GM21390 (cell line): ENCODE data around the gene PTPN2.
A peak's percentile ranks its signal among the peaks of the same experiment; 100 is the strongest.
"Not testable (repeated sequence)": the region's sequence is repeated elsewhere in the genome, so short reads cannot be mapped to it uniquely, and the experiment has no call there.

Source experiments
- ATAC-seq: cut with Tn5 transposase; IDR thresholded peaks from one replicate; pipeline ENCODE4 v1.9.1; 2021; ENCODE audit not compliant: unreplicated experiment

The PTPN2 gene

GRCh38 chr18:12895014-12895413, 11.0 kb upstream of the PTPN2 start:
- no peak for ATAC-seq

DNA sequence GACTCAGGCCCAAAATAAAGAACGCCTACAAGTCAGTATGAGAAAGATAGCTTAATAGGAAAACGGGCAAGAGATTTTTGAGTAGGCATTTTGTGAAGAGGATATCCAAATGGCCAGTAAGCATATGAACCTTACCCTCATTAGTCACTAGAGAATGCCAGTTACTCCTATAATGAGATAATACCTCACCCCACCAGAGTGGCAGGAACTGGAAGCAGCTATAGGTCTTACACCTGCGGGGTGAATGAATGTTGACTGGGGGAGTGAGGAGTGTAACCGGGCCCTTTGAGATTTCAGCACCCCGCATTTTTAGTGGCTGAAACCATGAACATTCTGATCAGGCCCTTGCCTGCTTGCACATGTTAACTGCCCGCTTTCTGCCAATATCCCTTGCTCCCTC, 7.5 kb upstream of the PTPN2 start:
- ATAC-seq = no peak

DNA sequence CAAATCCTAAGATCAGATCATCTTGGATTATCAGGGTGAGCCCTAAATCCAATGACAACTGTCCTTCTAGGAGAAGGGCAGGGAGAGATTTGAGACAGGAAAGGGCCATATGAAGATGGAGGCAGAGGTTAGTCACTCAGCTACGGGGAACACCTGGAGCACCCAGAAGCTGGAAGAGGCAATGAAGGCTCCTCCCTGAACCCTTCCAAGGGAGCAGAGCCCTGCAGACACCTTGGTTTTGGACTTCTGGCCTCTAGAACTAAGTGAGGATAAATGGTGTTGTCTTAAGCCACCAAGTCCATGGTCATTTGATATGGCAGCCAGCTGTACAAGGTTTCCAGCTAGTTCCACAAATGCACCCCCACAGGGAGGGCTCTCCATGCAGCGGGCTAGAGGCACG, 6.9 kb upstream of the PTPN2 start:
- ATAC-seq = no peak

GRCh38 chr18:12886498-12887126, 2.6 kb upstream of the PTPN2 start:
- no peak for ATAC-seq

DNA sequence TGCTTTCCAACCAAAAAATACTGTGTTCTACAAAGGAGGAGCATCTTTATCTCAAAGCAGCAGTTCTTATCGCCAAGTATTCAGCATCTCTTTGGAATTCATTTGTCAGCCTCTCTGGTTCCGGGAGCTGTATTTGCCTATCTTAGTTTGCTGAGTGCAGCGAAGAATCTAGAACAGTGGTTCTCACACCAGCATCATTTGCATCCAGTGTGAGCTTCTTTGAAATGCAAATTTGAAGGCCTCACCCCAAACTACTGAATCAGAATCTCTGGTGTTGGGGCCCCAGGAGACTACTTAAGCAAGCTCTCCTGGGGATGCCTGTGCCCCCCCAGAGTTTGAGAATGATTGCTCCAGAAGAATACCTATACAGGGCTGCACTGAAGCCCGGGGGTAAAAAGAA, 1.5 kb upstream of the PTPN2 start:
- ATAC-seq = no peak

- no peak for ATAC-seq
These were observed 628 bp upstream of the PTPN2 start for GRCh38 chr18:12884406-12885323.

DNA sequence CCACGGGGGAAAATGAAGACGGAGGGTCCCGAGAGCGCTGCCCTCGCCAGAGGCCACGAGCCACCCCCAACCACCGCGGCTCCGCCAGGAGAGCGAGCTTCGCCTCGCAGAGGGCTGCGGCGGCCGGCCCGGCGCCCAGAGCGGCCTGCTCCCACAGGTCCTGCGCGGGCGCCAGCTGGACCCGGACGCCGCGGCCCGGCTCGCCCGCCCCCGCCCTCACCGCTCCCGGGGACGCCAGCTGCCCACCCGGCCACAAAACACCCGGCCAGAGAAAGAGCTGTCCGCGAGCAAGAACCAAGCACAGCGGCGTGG, 709 bp downstream of the PTPN2 start:
- peak; percentile 5 for ATAC-seq

GRCh38 chr18:12882453-12883371, 1.3 kb downstream of the PTPN2 start:
- ATAC-seq = no peak

DNA sequence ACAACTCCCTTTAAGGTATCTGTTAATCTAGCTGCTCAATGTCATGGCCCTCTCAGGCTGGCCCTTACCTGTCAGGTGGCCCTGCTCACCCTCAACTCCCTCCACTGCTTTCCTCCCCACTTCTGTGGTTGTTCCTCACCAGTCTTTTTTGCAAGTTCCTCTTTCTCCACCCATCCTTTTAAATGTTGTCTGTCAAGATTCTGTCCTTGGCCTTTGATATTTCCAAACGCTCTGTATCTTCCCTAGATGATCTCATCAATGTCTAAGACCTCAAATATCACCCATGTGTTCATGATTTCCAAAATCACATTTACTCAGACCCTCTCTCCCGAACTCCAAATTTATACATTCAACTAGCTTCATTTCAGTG, 3.5 kb downstream of the PTPN2 start:
- ATAC-seq = no peak

GRCh38 chr18:12879840-12880540, 4.0 kb downstream of the PTPN2 start:
- ATAC-seq = no peak

- ATAC-seq = not testable (repeated sequence)
These were observed 9.0 kb downstream of the PTPN2 start for GRCh38 chr18:12874992-12875391.

- not testable (repeated sequence) for ATAC-seq
These were observed 10.0 kb downstream of the PTPN2 start for GRCh38 chr18:12873961-12874567.

GRCh38 chr18:12872408-12872807, 11.6 kb downstream of the PTPN2 start:
- no peak for ATAC-seq

GRCh38 chr18:12868576-12868975, 15.5 kb downstream of the PTPN2 start:
- no peak for ATAC-seq

- ATAC-seq = no peak
These were observed 16.5 kb downstream of the PTPN2 start for GRCh38 chr18:12867441-12868123.

GRCh38 chr18:12863687-12864216, 20.3 kb downstream of the PTPN2 start:
- no peak for ATAC-seq

- ATAC-seq = no peak
These were observed 21.1 kb downstream of the PTPN2 start for GRCh38 chr18:12862874-12863482.

DNA sequence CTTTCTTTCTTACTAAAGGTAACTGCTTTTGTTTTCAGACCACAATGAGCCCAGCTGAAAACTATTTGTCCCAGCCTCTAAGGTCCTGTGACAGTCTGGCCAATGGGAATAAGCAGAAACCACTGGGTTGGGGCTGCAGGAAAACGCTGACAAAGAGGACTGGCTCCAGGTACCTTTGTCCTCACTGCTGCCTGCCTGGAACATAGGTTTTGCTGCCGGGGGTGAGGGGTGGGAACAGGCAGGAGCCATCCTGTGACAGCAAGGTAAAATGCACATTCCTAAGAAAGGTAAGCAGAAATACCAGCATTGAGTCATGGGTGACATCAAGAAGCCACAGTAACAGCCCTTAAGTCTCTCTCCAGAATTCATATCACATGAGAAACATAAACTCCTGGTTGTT, 21.6 kb downstream of the PTPN2 start:
- no peak for ATAC-seq

GRCh38 chr18:12861637-12862036, 22.4 kb downstream of the PTPN2 start:
- ATAC-seq = no peak
